GM18870 (cell line): ENCODE results near the gene CMSS1.

ENCODE experiments used
- ATAC-seq: cut with Tn5 transposase; IDR thresholded peaks from one replicate; pipeline ENCODE4 v1.9.1; 2021; ENCODE audit warnings: moderate library complexity; ENCODE audit not compliant: unreplicated experiment

CMSS1 gene

DNA sequence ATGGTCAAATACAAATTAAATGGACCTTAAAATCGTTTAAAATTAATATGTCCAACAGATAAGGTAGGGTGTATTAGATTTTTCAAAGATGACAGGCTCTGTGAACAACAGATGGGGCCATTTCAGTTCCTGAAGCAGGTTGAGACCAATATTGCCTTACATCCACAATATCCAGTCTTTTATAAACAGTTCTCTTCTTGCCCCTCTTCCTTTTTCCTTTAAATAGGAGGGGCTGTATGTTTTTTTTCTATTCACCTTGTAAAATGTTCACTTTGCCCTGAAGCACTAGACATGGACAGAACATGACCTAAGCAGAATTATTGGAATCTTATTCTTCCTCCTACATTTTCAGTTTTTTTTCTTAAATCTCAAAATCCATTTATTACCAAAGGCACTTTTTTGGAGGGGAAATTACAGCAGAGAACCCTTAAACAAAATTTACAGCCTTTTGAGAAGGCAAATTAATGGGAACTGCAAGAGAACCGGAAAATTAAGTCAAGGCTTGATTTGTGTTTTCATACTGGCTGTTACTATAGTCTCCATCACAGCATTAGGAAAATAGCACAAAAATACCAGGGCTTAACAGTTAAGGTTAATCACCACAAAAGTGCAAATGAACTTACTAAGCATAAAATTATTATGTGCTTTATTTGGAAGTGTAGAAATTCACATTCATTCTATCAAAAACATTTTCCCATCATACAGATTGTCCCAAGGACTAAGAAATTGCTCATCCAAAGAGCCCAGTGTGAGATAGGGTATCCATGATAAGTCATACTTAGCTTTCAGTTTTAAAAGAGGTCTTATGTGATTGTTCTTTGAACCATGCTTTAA, 55.8 kb downstream of the CMSS1 start:
- no peak for ATAC-seq

DNA sequence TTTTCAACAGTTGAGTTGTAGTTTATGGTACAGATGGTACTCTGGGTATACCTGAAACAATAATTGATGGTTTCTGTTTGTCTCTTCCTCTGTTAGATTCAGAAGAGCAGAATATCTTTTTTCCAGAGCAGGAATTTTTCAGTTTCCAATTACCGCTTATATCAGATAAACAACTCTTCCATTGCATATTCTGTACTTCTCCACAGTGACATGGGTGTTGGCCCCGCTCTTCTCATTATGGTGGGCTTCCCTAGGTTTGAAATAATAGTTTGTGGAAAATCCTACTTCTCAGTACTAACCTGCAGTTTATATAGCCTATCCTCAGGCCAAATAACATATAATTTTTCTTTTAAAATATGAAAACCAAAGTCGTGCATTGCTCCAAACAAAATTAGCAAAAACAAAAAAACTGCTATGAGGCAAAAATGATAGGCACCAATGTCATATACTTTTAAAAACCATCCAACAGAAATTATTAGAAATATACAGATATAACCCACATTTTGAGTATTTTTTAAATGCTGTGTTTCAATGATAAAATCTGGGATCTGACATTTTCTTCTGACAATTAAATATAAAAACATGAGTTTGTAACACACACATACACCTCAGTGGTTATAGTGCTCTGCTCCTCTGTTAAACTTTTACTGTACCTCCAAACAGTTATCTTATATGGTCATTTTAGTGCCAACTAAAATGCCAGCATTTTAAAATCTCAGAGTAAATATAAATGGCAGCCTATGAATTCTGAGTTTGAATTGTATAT, 56.8 kb downstream of the CMSS1 start:
- no peak for ATAC-seq

DNA sequence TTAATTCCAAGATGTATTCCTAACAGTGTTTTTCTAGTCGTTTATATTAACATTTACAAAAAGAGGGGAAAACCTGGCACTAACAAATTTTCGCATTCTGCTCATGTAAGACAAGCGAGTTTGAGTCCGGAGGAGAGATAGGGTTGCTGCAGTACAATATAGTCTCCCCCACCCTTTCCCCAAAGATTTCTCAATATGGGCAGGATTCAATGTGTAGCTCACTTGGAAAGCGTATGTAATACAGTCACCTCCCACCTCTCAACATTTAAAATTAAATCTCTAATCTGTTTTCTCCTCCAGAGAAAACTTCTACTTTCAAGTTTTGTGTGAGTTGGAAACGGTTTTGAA, 57.9 kb downstream of the CMSS1 start:
- no peak for ATAC-seq

DNA sequence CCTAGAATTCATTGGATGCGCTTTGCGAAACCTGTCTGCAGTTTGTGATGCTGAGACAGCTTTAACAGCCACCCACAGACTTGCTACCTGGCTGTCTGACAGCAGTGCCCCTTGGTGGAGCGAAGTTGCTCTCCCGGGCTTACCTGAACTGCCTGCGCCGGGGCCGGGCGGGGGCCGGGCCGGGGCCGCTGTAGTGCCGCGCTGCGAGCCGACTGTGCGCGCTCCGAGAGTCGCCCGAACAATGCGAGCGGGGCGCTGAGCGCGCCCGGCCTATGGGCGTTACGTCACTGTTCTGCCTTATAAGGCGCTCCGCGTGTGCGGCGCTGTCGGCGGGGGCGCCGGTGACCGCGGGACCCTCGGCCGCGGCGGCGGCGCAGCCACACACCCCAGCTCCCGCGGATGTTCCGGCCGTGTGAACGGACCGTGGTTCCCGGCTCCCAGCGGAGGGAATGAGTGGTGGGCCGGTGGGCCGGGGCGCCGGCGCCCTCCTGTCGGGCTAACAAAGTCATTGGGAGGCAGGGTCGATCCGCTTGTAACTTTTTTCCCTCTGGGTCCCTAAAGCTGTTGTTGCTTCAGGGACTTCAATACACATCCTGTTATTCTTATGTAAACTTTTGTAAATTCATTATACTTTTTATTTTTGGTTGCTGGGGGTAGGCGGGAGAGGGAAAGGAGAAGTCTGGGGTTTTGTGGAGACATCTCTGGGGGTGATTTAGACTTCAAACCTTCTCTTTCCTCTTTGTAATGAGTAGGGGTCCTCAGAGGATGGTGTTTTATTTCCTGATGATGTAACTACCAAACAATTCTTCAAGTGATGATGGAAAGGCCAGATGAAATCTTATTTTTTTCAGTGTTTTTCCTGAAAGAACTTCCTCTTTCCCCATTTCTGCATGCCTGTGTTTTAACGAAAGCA, 58.5 kb downstream of the CMSS1 start:
- ATAC-seq, result peak; percentile 45

DNA sequence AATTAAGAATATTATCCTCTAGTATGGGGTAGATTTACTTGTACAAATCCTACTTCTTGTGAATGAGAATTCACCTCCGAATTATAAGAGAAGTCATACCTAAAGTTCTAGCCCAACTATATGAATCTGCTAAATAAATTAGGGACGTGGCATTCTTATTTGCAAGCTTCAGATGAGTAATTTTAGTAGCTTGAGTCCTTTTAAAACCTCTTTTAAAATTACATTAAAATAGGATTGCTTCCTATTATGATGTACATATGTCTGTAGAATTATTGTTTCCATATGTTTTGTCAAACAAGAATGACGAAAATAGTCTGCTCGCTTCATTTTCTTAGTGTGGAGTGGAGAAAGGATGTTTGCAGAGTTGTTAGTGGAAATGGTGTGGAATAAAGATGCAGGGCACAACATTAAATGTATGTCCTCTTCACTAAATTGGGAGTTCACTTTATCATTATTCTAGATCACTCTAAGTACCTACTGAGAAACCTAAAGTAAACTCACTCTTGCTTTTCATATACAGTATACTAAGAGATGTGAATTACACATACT, 59.4 kb downstream of the CMSS1 start:
- no peak for ATAC-seq

DNA sequence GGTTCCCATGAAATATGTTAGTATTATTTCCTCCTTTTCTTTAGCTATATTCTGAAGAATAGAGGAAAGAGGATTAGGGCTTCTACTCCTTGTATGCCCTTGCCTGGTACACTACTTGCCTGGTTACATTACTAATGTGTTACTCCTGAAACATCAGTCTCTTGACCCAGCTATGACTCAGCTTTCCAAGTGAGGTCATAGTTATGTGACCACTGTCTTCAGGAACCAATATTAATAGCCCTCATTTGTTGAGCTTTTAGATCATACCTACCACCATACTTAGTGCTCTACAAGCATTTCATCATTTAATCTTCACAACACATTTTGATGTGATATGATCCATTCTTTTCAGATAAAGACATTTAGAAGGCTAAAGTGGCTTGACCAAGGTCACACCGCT, 60.3 kb downstream of the CMSS1 start:
- peak; percentile 82 for ATAC-seq

DNA sequence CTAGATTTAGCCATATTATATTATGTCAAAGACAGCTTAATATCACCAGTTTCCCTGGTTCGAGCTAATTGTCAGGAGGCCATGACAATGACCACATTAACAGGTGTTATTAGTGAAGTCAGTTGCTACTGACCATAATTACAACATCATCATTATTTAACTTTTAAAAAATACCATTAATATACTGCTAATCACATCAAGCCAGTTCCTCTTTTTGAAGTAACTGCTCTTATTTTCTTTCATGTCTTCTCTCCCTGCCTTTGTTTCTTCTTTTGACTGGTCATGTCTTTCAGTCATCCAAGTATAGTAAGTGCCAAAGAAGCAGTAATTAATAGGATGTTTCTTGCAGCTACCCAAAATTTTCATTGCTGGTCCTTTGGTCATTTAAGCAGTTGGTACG, 61.6 kb downstream of the CMSS1 start:
- ATAC-seq, result no peak

DNA sequence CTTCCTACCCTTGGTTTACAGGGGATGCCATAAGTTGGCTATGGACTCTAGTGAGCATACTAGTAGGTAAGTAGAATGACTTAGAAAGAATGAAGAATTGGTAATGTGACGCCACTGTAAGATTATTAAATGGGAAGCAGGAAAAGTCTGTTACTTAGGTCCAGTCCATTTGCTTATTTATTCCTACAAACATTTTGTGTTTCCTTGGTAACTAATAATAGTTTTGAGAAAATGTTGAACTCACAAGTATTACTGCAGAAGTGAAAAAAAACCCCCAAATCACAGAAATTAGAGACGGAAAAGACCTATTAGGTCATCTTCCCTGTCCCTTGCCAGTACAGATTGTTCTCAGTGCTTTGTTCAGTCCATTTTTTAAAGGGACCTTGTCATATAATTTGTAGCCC, 63.5 kb downstream of the CMSS1 start:
- no peak for ATAC-seq

DNA sequence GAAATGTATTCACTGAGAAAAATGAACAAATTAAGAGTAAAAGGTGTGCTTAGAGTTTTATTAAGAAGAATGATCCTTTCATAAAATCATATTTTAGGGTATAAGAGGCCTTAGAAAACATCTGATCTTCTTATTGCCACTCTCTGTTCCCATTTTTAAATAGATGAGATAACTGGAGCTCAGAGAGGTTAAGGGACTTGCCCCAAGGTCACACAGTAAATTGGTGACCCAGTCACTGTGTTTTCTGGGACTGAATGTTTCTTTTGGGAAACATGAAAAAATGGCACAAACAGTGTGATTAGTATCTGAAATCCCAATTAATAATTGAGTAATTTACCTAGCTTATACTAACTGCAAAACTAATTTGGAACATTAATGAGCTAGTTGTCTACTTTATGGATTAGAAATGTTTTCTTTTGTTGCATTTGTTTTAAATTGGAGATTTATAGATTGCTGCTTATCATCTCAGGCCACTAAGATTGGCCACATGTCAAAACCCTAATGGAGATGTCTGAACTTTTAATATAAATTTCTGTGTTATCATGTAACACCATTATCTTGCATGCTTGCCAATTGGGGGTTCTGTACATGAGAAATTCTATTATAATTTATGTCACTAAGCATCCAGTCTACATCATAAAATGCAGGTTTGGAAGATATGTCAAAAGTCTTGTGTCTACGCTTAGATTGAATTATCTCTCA, 64.9 kb downstream of the CMSS1 start:
- ATAC-seq, result no peak

DNA sequence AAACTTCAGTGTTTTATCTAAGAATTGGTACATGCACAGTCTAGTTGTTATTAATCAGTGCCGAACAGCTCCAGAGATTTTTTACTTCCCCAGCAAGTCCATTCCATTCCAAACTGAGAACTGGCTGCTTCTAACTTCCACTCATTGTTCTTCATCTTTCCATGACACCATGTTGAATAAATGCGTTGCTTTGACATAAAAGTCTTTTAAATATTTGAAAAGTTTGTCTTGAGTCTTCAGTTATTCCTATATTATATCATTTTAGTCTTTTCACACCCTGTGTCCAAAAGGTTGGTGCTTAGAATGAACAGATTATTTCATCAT, 65.4 kb downstream of the CMSS1 start:
- no peak for ATAC-seq

DNA sequence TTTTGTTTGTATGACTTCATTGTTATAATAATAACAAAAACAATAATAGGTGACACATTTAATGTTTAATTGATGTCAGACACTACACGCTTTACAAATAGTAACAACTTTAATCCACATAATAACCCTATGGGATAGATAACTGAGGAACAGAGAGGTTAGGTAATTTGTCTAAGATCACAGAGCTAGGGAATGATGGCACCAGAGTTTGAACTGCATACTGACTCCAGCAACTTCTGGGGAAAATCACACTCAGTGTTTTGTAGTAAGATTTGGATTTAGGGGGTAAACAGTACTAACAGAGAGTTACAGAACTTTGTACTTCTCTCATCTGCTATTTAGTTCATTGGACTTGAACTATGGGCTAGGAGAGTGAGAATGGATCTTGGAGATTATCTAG, 66.0 kb downstream of the CMSS1 start:
- no peak for ATAC-seq

DNA sequence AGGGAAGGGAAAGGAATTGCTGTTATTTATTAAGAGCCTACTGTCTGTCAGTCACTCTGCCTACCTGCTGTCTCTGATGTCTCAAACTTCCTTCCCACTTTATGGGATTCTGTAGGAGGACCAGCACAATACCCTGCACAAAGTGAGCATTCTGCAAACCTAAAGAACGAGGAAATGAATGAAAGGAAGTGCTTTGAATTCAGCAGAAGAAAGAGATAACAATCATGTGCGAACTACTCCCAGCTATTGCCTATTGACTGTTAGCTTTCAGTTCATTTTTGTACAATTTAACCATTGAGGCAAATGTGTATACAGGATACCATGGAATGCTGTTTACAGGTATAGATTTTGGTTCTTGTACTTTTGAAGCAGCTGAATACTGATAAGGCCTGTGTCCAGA, 66.8 kb downstream of the CMSS1 start:
- ATAC-seq, result no peak

DNA sequence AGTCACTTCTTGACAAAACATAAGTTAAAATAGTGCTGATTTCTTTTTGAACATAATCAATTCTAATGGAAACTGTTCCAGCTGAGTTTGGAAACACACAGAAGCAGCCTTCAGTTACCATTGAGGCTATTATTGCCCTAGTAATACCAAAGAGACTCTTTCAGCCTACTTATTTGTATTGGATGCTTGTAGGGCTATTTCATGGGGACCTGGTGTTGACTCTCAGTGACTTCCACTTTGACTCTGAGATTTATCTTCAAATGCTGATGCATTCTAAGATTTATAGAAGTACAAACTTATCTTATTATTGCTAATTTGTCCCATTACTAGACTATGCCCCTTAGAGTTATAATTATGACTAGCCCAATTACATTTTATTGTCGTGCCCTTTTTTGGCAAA, 67.4 kb downstream of the CMSS1 start:
- no peak for ATAC-seq

DNA sequence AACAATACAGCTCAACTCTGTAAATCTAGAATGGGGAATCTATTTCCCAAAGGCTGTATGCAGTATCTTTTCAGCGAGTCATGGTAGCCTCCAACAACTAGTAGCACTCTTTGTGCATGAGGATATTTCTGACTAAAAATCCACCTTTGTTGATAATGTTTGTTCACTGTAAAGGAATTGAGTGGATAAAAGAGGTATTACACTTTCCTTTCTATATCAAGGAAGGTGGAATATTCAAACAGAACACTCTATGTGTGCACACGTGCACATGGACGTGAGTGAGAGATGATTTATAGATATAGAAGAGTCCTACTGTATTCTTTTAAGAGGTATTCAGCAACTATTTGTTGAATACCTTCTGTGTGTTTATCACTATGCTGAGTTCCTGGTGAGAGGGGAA, 68.2 kb downstream of the CMSS1 start:
- no peak for ATAC-seq

DNA sequence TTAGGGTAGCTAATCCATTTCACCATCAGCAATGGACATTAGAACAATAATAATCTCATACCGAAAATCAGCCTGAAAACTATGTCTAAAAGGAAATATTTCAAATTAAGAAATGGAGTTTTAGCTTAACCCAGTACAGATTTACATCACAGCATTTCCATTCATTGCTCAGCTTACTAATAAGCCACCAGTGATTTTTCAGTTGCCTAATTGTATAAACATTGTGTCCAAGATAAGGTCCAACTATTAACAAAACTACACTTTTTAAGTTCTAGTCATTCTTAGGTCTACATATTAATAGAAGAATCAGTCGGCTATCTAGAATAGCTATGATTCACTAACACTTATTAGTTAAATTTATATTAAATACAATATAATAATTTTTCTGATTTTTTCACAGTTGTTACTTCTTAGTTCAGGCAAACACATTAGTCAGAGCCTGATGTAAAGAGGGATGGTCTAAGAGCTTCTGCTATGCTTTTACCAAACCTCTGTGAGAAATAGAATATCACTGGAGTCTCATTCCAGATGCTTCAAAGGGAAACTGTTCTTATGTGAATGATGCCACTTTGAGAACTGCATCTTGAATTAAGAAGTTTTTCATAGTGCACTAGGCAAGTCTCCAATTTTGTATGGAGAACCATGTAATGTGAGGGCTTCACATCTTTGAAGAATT, 74.1 kb downstream of the CMSS1 start:
- ATAC-seq, result no peak

DNA sequence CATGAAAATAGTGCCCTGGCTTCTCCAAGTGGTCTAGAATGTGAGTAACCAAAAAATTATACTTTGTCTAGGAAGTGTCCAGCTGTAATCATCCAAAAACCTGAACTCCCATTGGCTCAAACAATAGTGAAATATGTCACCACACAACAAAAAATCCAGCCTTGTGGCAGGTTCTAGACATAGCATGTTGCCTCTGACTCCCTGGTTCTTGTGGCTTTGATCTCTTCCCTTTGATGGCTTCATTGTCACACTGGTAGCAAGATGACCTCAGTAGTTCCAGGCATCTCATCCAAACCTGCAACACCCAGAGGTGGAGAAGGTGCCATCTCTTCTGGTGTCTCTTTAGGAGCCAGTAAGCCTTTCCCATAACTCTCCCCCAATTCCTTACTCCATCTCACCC, 74.7 kb downstream of the CMSS1 start:
- no peak for ATAC-seq

DNA sequence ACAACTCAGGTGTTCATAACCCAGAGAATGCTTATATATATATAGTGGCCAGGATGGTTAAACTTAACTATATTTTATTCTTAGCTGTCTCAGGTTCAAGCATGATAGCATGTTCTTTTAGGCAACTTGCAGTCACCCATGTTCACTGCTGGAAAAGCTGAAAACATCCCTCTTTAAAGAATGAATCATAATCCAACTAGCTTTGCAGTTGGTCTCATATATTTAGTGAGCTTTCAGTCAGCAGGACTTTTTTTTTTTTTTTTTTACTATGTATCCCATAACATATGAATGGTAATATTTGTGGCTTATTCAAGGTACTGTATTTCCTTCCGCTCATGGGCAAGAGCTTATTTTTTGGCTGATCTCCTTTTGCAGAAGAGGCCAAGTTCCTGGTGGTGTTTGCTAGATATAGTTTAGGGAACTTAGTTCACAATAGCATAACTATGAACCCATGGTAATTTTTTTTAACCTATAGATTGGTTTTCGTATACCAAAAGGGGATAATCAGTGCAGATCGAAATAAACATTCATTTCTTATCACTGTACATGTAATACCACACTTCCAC, 77.6 kb downstream of the CMSS1 start:
- no peak for ATAC-seq

DNA sequence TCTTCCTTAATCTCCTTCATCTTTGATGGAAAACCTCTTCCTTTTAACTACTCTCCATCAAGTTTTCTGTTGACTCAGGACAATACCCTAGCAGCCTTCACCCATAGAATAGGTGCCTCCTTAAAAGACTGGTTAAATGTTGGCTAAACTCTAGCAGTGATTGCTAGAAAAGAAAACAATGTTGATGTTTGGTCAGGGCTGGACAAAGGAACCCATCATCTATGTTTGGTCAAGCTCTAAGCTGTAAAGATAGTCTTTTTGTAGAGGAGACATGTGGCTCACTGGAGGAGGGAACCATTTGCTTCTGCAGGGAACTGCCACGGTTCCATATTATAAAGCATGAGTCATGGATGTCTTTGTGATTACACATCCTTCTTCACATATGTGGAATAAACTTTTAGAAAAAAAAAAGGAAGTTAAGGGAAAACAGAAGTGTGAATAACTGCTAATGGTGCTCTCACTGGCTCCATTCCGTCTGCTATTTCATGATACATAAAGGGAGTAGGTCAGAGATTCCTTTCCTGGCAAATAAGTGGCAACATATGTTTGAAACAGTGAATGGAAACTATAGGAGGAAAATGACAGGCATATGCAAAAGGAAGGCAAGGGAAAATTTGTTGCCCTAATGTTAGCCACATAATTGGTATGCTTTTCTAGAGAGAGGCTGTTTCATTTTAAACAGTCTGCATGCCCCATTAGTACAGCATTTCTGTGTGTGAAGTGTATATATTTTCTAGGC, 78.2 kb downstream of the CMSS1 start:
- no peak for ATAC-seq

DNA sequence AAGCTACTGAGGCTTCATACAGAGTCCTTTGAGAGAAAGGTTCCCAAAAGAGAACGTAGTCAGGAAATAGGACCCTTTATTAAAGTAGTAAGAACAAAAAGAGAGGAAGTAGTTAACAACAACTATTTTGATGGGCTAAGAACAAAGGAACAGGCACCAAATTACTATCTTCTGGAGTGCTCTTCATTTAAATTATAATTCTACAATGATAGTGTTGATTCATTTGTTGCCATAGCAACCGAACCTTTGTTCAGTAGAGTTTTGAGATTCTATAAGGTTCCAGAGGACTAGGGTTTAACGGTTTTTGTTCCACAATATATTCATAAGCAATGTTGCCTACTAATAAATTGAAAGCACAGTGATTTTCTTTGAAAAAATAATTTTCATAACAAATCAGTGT, 78.8 kb downstream of the CMSS1 start:
- no peak for ATAC-seq
